ENCODE measurements around the gene NRTN.

The NRTN gene

DNA sequence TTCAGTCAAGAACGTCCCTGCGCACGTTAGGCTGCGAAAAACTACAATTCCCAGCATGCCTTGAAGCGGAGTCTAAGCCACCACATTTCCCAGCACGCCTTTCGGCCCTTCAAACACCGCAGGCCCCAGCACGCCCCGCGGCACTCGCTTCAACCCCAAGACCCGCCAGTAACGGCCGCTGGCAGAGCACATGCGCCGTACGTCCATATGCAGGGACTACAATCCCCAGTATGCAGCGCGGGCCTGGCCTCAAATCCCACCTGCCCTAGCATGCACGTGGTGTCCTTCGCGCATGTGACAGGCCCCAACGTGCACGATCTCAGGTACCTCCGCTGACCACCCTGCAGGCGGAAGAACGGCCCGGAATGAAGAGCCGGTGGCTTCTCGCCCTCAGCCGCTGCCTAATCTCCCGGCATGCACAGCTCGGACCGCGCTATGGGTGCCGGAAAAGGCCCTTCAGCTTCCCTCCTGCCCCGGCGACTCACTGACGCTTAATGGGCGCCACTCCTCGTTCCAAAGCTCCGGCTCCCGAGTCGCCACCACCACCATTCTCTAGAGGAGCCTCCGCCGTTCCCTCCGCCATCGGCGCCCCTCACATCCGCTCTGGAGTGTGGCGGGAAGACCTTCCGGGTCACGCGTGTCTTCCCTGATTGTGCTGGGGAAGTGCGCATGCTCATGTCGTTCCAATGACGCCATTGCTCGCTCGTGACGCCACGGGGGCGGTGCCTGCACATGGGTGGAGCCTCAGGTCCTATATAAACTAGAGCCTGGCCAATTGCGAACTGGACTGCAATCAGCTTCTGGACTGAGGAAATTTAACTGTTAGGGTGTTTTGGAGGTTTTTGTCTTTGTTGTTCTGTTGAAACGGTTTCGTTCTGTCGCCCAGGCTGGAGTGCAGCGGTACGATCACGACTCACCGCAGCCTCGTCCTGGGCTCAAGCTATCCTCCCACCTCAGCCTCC, 14.0 kb upstream of the NRTN start, which contains the start of gene DUS3L:
Gene DUS3L, minus strand, starts transcription at position 605 of the 962 bp plus-strand sequence. Its CDS starts 22 bp downstream, at position 583.
- peak; percentile 96 for DNase-seq

DNA sequence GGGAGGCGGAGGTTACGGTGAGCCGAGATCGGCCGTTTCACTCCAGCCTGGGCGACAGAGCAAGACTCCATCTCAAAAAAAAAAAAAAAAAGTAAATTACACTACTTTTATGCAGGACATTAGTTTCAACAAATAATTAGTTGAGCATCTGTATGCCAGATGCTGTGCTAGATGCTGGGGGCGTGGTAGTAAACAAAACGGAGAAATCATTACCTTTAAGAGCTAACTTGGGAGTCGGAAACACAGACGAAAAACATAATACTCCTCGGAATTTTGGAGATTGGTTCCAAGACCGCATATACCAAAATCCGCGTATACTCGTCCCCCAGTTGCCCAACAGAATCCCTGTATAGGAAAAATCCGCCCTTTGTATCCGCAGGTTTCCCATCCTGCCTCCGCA, 12.6 kb upstream of the NRTN start:
- no peak for DNase-seq

DNA sequence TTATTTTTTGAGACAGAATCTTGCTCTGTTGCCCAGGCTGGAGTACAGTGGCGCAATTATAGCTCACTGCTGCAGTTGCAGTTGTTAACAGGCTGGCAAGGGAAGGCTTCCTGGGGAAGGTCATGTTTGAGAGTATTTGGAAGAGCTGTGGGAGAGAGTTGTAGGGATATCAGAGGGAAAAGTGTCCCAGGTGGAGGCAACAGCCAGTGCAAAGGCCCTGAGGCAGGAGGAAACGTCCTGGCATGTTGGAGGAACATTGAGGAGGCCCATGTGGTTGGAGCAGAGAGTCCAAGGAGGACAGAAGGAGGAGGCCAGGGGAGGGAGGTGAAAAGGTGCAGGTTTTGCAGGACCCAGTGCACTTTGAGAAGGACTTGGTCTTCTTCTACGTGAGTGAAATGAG, 11.7 kb upstream of the NRTN start:
- no peak for DNase-seq

DNA sequence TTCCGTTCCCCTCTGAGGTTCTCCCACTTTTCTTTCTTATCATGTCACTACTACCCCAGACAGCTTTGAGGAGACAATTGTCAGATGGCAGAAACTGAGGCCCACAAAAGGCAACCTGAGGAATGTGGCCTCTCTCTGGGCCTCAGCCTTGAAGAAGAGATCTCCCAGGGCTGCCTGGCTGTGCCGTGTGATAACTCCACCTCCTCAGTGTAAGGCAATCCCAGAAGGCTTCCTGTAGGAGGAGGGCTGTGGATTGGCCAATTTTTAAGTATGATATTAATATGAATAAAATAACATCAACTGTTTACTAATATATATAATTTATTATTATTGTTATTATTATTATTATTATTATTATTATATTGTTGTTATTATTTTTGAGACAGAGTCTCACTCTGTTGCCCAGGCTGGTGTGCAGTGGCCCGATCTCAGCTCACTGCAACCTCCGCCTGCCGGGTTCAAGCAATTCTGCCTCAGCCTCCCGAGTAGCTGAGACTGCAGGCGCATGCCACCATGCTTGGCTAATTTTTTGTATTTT, 9.4 kb upstream of the NRTN start:
- DNase-seq, result no peak

DNA sequence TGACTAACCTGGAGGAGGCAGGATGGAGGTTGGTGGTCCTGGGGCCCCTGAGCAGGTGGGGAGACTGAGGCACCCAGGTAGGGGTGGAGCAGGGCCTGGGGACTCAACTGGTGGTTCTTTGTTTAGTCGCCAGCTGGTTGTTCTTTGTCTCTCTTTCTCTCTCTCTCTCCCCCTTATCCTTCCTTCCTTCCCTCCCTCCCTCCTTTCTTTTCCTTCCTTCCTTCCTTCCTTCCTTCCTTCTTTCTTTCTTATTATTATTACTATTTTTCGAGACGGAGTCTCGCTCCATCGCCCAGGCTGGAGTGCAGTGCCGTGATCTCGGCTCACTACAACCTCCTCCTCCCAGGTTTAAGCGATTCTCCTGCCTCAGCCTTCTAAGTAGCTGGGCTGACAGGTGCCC, 6.6 kb upstream of the NRTN start:
- DNase-seq, result no peak

DNA sequence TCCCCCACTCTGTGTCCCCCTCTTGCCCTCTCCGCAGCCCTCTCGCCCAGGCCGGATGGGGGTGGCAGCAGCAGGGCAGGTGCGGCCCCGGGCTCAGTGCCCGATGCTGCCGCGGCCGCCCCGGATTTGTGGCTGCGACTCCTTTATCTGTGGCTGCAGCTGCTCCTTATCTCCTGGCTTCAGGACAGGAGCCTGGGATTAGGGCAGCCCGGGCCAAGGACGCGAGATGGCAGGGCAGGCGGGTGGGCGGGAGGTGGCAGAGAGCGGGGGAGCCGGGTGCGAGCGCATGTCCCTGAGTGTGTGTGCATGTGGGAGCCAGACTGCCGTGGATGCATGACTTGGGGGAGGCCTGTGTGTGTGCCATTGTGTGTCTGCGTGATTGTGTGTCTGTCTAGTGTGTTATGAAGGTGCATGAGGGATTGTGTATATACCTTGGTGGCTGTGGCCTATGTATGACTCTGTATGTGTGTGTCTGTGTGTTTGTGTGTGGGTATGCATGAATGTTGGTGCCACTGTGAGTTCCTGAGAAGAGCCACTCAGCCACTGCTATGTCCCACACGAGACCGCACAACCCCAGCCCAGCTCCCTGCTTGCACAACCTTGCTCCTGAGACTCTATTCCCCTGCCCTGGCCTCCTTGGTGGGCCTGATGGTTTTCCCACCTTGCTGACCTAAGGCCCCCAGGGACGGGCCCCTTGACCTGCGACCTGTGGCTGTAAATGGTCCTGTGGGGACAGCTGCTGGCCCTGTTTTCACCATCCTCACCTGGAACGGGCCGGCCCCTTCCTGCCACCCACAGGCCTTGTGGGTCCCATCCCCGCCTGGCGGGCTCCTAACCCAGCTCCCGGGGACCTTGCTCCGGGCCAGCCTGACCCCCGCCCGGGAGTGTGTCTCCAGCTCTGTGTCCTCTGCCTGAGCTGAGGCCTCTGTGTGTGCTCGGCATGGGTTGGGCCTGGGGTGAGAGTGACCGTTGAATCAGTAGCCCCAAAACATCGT, 5.3 kb upstream of the NRTN start:
- no peak for DNase-seq

DNA sequence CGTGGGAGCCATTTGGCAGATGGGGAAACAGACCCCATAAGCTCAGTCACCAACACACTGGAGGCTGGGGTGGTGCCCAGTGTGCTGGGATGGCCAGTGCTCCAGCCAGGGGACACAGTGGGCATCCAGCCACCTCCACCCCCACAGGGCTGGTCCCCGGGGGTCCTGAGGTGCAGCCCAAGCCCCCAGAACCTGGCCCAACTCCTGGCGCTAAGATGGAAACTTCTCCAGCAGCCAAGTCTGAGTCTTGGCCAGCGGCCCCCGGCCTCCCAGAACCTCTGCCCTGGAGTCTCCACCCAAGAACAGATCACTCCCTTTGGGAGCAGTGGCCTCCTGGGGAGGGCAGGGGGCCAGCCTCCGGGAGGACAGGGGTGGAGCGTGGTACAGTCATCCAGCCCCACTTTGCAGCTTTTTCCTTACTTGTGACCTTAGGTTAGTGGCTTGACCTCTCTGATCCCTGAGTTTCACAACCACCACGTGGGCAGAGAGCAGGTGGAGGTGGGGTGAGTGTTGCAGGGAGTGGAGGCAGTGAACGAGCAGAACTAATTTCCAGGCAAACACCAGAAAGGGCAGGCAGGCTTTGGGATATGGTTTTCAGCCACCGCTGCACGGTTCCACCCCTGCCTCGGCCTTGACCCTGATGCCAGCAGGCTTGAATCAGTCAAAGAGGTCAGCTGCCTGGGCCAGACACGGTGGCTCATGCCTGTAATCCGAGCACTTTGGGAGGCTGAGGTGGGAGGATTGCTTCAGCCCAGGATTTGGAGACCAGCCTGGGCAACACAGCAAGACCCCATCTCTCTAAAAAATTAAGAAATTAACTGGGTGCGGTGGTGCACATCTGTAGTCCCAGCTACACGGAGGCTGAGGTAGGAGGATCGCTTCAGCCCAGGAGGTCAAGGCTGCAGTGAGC, 4.3 kb upstream of the NRTN start:
- no peak for DNase-seq

DNA sequence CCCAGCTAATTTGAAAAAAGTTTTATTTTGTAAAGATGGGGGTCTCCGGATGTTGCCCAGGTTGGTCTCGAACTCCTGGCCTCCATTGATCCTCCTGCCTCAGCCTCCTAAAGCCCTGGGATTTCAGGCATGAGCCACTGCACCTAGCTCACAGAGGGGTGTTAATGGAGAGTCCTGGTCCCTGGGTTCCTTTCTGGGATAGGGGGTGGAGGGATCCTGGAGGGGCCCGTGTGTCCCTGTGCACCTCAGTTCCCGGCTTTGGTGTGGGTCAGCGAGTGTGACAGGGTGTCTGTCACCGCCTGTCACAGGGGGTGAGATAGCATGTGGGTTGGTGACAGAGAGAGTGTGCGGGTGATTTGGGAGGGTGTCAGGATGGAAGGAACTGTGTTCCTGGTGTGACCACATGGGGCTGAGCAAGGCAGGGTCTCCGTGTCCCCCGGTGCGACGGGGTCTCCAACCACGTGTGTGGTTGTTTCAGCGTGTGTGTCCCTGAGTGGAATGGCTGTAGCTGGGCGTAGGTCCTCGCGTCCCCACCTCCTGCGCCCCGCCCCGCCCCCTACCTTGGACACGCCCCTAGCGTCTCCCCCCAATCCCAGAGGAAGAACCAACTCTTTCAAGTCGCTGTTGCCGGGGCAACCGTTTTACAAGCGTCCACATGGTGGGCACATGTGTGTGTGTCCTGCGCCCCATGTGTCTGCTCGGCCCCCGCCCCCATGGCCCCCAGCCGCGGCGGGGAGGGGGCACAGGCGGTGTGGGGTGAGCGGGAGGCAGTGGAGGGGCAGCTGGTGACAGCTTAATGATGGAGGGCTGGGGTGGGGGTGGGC, 2.9 kb upstream of the NRTN start:
- DNase-seq, result peak; percentile 25

DNA sequence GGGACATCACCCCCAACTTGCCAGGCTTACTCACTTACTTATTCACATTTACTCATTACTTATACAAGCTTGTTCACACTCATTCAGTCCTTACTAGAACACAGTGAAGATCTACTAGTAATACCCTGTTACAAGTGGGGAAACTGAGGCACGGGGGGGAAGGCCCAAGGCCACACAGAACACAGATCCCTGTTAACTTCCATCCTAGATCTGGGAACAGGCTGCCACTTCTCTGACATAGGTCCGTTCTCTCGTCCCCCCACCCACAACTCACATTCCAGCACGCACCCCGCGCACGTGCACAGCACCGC, 1.5 kb upstream of the NRTN start:
- no peak for DNase-seq

DNA sequence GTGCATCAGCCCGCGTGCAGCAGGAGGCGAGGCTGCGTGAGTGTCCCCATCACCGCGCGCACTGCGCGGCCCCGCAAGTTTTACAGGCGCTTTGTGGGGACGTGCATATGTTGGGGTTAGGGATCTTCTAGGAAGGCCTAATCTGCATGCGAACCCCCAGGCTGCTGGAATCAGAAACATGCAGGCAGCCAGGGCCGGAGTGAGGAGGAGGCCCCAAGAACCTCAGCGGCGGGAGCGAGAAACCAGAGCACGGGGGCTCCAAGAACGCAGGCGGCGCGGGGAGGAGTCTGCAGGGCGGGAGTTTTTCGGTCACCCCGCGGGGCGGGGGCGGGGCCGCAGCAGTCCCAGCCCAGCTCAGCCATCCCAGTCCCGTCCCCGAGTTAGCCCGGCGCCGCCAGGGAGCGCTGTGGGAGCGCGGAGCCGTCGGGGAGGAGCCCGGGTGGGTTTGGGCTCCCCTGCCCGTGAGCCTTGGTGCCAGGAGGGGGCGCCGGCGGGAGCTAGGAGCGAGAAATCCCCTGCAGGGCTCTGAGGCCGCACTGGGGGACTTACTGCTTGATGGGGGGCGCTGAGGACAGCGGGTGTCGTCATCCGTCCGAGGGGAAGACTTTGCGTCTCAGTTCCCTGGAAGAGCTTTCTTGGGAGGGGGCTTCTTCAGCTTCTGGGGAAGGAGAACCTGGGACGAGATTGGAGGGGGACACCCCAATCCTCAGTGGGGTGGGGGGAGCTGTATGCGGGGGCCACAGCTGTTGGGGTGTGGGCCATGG, 933 bp upstream of the NRTN start:
- DNase-seq, result peak; percentile 92

DNA sequence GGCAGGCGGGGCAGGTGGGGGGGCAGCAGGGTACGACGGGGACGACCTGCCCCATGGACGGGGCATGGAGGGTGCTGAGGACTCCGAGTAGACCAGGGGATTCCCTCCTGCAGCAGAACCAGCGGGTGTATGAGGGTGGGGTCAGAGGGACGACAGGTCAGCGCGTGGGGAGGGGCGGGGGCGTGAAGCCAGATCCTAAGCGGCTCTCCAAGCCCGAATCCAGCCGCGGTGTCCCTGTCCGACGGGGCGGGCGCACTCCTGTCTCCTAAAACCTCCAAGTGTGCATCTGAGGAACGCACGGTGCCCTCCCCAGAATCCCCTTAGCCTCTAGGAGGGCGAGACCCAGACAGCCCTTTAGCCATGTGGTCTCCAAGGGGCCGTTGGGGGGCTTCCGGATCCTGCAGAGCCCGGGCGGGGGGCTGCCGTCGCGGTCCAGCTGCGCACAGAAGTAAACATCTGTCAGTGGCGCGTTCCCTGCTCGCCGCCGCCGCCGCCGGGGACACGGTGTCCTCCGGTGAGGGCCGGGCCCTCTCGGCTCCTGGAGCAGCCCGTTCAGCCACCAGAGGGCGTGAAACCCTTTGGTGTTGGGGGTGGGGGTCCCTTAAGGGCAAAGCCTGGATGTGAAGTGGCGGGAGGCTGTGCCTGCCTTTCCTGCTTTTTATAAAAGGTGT, 730 bp downstream of the NRTN start:
- DNase-seq, result peak; percentile 76

DNA sequence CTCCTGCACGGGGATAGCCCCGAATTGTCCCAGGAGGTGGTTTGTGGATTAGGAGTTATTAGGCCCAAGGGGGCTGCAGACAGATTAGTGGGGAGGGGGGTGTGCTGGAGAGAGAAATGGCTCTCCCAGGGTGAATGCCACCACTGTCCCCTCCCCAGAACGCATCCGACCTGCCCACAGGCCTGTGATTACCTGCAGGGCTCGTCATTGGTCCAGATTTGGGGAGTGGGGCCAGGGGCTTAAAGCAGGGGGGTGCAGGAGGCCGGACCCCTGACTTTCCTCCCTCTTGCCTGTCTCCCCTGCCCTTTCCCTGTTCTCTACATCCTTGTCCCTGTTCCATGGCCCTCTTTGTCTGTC, 1.2 kb downstream of the NRTN start:
- DNase-seq, result no peak

DNA sequence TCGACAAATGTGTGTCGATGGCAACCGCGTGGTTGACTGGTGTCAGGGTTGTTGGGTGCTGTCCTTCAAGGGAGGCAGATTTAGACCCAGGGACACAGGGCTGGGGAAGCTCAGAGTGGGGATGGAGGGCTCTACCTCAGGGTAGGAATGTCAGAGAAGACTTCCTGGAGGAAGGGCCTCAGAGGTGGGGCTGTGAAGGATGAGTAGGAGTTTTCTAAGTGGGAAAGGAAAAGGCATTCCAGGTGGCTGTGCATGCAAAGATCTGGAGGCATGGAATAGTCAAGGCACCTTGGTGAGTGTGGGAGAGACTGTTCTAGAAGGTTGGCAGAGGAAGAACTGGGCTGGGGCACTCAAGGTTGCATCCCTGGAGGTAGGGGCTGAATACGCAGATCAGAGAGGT, 2.0 kb downstream of the NRTN start:
- DNase-seq, result no peak

DNA sequence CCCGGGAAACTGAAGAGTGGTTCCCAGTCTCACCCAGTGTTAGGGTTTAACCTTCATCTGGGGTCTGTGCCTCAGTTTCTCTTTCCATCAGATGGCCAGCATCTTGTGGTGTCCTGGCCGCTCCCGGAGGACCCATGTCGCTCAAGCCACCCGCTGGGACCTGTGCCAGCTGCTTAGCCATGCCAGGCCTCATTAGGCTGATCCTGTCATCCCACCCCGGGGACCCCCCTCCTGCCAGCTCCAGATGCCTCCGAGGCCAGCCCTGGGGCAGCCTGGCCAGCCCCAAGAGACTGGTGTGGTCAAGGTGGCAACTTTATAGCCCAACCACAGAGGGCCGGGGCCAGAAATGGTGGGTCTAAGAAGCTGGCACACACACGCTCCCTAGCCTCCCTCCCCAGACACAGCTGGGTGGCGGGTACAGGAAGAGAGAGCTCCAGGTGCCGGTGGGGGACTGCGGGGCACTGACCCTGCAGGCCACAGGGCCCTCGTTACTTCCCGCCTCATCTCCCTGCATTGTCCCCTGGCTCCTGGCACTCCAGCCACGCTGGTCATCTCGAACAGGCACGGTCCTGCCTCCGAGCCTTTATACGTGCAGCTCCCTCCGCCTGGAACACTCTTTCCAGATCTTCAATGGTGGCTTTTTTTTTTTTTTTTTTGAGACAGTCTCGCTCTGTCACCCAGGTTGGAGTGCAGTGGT, 3.4 kb downstream of the NRTN start:
- no peak for DNase-seq

DNA sequence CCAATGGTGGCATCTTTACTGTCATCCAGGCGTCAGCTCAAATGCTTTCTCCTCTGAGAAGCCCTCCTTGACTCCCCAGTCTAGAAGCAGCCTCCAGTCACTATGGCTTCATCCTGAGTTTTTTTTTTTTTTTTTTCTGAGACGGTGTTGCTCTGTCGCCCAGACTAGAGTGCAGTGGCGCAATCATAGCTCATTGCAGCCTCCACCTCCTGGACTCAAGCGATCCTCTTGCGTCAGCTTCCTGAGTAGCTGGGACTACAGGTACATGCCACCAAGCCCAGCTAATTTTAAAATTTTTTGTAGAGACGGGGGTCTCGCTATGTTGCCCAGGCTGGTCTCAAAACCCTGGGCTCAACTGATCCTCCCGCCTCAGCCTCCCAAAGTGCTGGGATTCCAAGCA, 4.2 kb downstream of the NRTN start:
- DNase-seq, result no peak

DNA sequence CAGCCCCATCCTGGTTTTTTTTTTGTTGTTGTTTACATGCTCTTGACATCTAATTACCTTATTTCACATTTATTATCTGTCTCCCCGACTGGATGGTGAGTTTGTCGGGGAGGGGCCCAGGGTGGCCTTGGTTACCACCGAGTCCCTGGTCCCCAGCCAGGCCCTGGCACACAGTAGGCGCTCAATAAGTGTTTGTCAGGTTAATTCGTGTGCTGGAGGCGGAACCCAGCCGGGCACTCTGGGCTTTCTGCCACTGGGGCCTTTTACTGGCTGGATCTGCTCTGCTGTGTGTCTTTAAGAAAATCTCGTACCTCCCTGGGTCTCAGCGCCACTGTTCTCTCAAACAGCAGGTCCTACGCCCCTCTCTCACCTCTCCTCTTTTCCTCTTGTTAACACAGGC, 4.6 kb downstream of the NRTN start:
- DNase-seq, result no peak

DNA sequence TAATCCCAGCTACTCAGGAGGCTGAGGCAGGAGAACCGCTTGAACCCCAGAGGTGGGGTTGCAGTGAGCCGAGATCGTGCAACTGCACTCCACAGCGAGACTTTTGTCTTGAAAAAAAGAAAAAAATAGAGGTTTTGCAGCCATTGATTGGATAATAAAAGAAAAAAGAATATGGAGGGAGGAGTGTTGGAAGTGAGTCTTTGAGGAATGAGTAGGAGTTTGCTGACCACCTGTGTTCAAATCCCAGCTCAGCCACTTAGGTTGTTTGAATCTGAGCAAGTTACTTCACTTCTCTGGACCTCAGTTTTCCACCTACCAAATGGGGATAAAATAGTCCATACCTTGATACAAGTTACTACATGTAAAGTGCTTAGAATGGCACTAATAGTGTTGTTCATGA, 6.2 kb downstream of the NRTN start:
- no peak for DNase-seq

DNA sequence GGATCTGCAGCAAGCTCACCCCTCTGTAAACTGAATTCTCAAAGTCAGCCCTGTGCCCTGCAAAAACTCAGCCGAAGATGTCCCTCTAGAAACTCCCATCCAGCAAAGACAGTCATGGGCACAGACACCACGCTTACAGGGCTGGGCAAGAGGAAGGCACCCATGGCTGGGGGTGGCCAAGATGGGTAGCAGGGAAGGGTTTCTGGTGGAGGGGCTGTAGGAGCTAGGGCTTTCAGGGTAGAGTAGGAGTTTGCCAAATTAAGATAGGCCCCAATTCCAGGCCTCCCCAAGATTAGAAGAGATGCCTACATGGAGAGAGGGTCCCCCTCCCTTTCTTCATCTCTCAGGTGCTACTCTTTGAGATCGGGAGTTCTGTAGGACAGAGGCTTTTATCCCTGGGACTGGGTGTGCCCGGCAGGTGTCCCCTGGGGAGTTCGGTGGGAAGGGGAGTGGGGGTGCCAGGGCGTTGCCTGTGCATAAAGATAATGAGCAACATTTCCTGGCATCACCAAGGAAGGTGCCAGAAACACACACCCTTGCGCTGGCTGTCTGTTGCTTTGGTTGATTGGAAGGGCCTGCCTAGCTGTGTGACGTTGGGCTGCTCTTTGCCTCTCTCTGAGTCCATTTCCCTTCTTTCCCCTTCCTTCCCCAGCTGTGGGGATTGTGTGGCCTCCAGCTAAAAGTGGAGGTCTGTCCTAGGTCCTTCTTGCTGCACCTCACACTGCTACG, 9.4 kb downstream of the NRTN start:
- DNase-seq, result no peak

DNA sequence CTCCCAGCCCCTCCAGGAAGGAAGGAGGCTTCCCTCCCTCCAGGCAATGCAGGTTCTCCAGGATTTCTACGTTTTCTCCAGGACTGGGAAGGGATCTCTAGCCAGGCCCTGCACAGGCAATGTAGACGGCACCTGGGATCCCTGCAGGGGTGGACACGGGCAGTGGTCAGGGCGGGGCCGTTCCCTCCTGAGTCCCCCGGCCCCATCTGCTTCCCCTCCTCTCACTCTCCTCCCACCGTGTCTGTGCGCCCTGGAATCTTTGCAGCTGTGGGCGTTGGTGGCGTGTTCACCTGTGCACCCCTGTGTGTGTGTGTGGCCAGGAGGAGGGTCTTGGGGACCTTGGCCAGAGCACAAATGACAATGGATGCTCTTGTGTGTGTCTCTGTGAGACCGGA, 10.0 kb downstream of the NRTN start:
- DNase-seq, result no peak

All from CD4-positive, alpha-beta T cell treated with Interleukin-6 for 4 hours (primary cell).